IMR-90 (cell line): ENCODE results near the gene IGLON5. TPM values are rescaled to one million over a fixed set of nuclear protein-coding genes. Genes with fewer than 3 reads are reported as not detected.

Experiments used
- ATAC-seq: fragments of 200-7000 bp; cut with Tn5 transposase; 2 replicates; pipeline ENCODE4 v1.9.1; 2020; ENCODE audit warnings: low read depth, mild to moderate bottlenecking, moderate library complexity
- BruUV-seq: library from RNA; stranded (reverse); fragments of 400-500 nt; replicated peaks from 2 replicates; lab custom pipeline; 2021; lab: Mats Ljungman, UMichigan
- CTCF ChIA-PET: fragments of 300-600 bp; formaldehyde crosslinking; extraction: SDS; loops from one replicate; lab custom pipeline; 2021; ENCODE audit warnings: antibody characterized with exemption; lab: Yijun Ruan, JAX
- POLR2A ChIA-PET: fragments of 300-600 bp; sonication (Branson Sonifier 250); formaldehyde crosslinking; loops from one replicate; lab custom pipeline; 2022; ENCODE audit warnings: antibody characterized with exemption; ENCODE audit not compliant: unreplicated experiment; lab: Charles Lee
- DNase-seq: peaks from one replicate; pipeline ENCODE4 v3.0.0; 2013
- H2AFZ ChIP-seq: replicated peaks from 2 replicates; pipeline ENCODE3; 2013; ENCODE audit warnings: low read length, mild to moderate bottlenecking; ENCODE audit not compliant: poor library complexity
- H2AK5ac ChIP-seq: 2 replicates; pipeline ENCODE4 v1.6.1; 2013; ENCODE audit warnings: low read depth, low read length, inconsistent platforms
- H2AK9ac ChIP-seq: replicated peaks from 2 replicates; pipeline ENCODE3; 2013; ENCODE audit warnings: mild to moderate bottlenecking, low read depth, low read length, moderate library complexity; ENCODE audit not compliant: poor library complexity
- H2BK120ac ChIP-seq: 2 replicates; pipeline ENCODE4 v1.6.1; 2013; ENCODE audit warnings: low read depth, low read length, inconsistent platforms
- H2BK15ac ChIP-seq: 3 replicates; pipeline ENCODE4 v1.6.1; 2013; ENCODE audit warnings: low read depth, low read length, inconsistent platforms
- H2BK20ac ChIP-seq: 2 replicates; pipeline ENCODE4 v1.6.1; 2013; ENCODE audit warnings: low read depth, mild to moderate bottlenecking, inconsistent platforms, low read length, moderate library complexity
- H2BK5ac ChIP-seq: 2 replicates; pipeline ENCODE4 v1.6.1; 2013; ENCODE audit warnings: mild to moderate bottlenecking, low read depth, low read length, inconsistent platforms; ENCODE audit not compliant: poor library complexity, severe bottlenecking
- H3K14ac ChIP-seq: replicated peaks from 2 replicates; pipeline ENCODE4 v1.6.1; 2013; ENCODE audit warnings: low read depth, low read length, inconsistent platforms
- H3K18ac ChIP-seq: 2 replicates; pipeline ENCODE4 v1.6.1; 2013; ENCODE audit warnings: low read depth, low read length, control low read depth
- H3K23ac ChIP-seq: 2 replicates; pipeline ENCODE4 v1.6.1; 2013; ENCODE audit warnings: low read depth, low read length, inconsistent platforms
- H3K27ac ChIP-seq: 2 replicates; pipeline ENCODE4 v1.5.1; 2013; ENCODE audit warnings: mild to moderate bottlenecking, control low read depth, low read length; ENCODE audit not compliant: insufficient read depth
- H3K27me3 ChIP-seq: 2 replicates; pipeline ENCODE4 v1.6.1; 2013; ENCODE audit warnings: low read length; ENCODE audit not compliant: control insufficient read depth, insufficient read depth
- H3K36me3 ChIP-seq: 2 replicates; pipeline ENCODE4 v1.6.1; 2013; ENCODE audit warnings: low read length, mixed read lengths; ENCODE audit not compliant: control insufficient read depth, insufficient read depth
- H3K4ac ChIP-seq: 2 replicates; pipeline ENCODE4 v1.6.1; 2013; ENCODE audit warnings: low read depth, low read length, inconsistent platforms
- H3K4me1 ChIP-seq: 2 replicates; pipeline ENCODE4 v1.6.1; 2013; ENCODE audit warnings: low read length, mixed read lengths; ENCODE audit not compliant: control insufficient read depth, insufficient read depth
- H3K4me2 ChIP-seq: 2 replicates; pipeline ENCODE4 v1.6.1; 2013; ENCODE audit warnings: low read depth, mild to moderate bottlenecking, control low read depth, low read length, moderate library complexity
- H3K4me3 ChIP-seq: 2 replicates; pipeline ENCODE4 v1.5.1; 2013; ENCODE audit warnings: low read depth, mild to moderate bottlenecking, control low read depth, low read length, moderate library complexity; ENCODE audit not compliant: insufficient read depth
- H3K56ac ChIP-seq: 2 replicates; pipeline ENCODE4 v1.6.1; 2013; ENCODE audit warnings: low read length, inconsistent platforms; ENCODE audit not compliant: insufficient read depth; ENCODE audit errors: extremely low read depth
- H3K79me1 ChIP-seq, 2 experiments: 2 replicates each; pipeline ENCODE4 v1.6.1; 2013; ENCODE audit warnings: low read length in 2 of 2, inconsistent platforms in 1 of 2, low read depth in 1 of 2
- H3K9ac ChIP-seq: 2 replicates; pipeline ENCODE4 v1.6.1; 2013; ENCODE audit warnings: low read depth, low read length, control low read depth
- H3K9me1 ChIP-seq: 2 replicates; pipeline ENCODE4 v1.6.1; 2013; ENCODE audit warnings: low read length, inconsistent platforms; ENCODE audit not compliant: insufficient read depth
- H3K9me3 ChIP-seq: 2 replicates; pipeline ENCODE4 v1.6.1; 2013; ENCODE audit warnings: low read length; ENCODE audit not compliant: control insufficient read depth, insufficient read depth
- H4K20me1 ChIP-seq: 2 replicates; pipeline ENCODE4 v1.6.1; 2013; ENCODE audit warnings: low read length, inconsistent platforms; ENCODE audit not compliant: insufficient read depth
- H4K5ac ChIP-seq: 2 replicates; pipeline ENCODE4 v1.6.1; 2013; ENCODE audit warnings: mild to moderate bottlenecking, low read depth, low read length, control low read depth
- H4K8ac ChIP-seq, 2 experiments: 2 replicates each; pipeline ENCODE4 v1.6.1; 2013; ENCODE audit warnings: low read depth in 2 of 2, low read length in 2 of 2, control low read depth in 1 of 2, inconsistent platforms in 1 of 2
- H4K91ac ChIP-seq: 2 replicates; pipeline ENCODE4 v1.6.1; 2013; ENCODE audit warnings: low read depth, low read length, inconsistent platforms; ENCODE audit not compliant: insufficient read depth
- CEBPB ChIP-seq: IDR thresholded peaks from 2 replicates; pipeline ENCODE4 v1.6.1; 2012; ENCODE audit warnings: low read depth, low read length, improper control_type of control experiment
- ELK1 ChIP-seq: fragments of 150-350 bp; IDR thresholded peaks from 2 replicates; pipeline ENCODE4 v1.6.1; 2016; ENCODE audit warnings: low read depth, mild to moderate bottlenecking, low read length, moderate library complexity, borderline replicate concordance
- MAZ ChIP-seq: IDR thresholded peaks from 2 replicates; pipeline ENCODE4 v1.6.1; 2012; ENCODE audit warnings: low read depth, mild to moderate bottlenecking, low read length, improper control_type of control experiment, moderate library complexity, borderline replicate concordance
- MXI1 ChIP-seq: IDR thresholded peaks from 2 replicates; pipeline ENCODE4 v1.6.1; 2012; ENCODE audit warnings: low read depth, mild to moderate bottlenecking, low read length, moderate library complexity, borderline replicate concordance
- NFE2L2 ChIP-seq: fragments of 150-350 bp; IDR thresholded peaks from 2 replicates; pipeline ENCODE4 v1.6.1; 2016; ENCODE audit warnings: low read depth, mild to moderate bottlenecking, low read length
- RFX5 ChIP-seq: IDR thresholded peaks from 2 replicates; pipeline ENCODE4 v1.8.0; 2012; ENCODE audit warnings: low read depth, mild to moderate bottlenecking, low read length, moderate library complexity
- USF2 ChIP-seq: fragments of 150-350 bp; IDR thresholded peaks from 2 replicates; pipeline ENCODE4 v1.6.1; 2017; ENCODE audit warnings: mild to moderate bottlenecking, antibody characterized with exemption, low read length, low read depth
- WGBS, 2 experiments: methylation state at CpG; one replicate each; pipeline versions ENCODE4 v1.1.5 to v1.1.7; 2013; ENCODE audit warnings: missing lambda C conversion rate in 2 of 2; ENCODE audit not compliant: insufficient read length in 1 of 2; ENCODE audit errors: extremely low coverage in 2 of 2; 5-methylcytosine and 5-hydroxymethylcytosine counted together
- dilution Hi-C: fragments of 300-500 bp; cut with HindIII; formaldehyde crosslinking; loops from one replicate; pipeline ENCODE4 v1.14.3; 2018; ENCODE audit warnings: low sequenced_read_pairs; ENCODE audit not compliant: unreplicated experiment
- in situ Hi-C: fragments of 300-500 bp; cut with MboI; formaldehyde crosslinking; loops from 3 replicates; pipeline ENCODE4 v1.14.3; 2019; ENCODE audit warnings: low sequenced_read_pairs, inconsistent platforms, mixed read lengths
- intact Hi-C: fragments of 100-400 bp; cut with micrococcal nuclease; formaldehyde crosslinking; loops from 2 replicates; pipeline ENCODE4 v1.10.0; 2022
- polyA plus RNA-seq, 3 experiments: library from polyadenylated mRNA; depleted of rRNA; stranded (reverse); fragments of >200 nt; gene quantifications; 2 replicates each; pipeline ENCODE4 v1.2.3, GENCODE V29; 2012; ENCODE audit warnings: low replicate concordance in 1 of 3
- total RNA-seq: library from RNA; depleted of rRNA; stranded (reverse); fragments of >200 nt; gene quantifications from 2 replicates; pipeline ENCODE4 v1.2.3, GENCODE V29; 2012
- TF ChIP-seq, protein P1 (sequence below): conservative IDR thresholded peaks from 2 replicates; pipeline ENCODE4 v1.5.1; 2012; ENCODE audit warnings: mild to moderate bottlenecking, low read depth, low read length, improper control_type of control experiment

Gene IGLON5
- total and polyA plus RNA-seq, 2 of the 4 experiments (the other 2 are of a cell fraction): not detected

- no peak overlapping the region for H2AK5ac ChIP-seq
- H3K23ac ChIP-seq: no peak overlapping the region
- TF ChIP-seq RFX5: no peak
- no peak for TF ChIP-seq ELK1
- no peak for TF ChIP-seq USF2
- no peak for TF ChIP-seq MAZ
- TF ChIP-seq, protein P1, sequence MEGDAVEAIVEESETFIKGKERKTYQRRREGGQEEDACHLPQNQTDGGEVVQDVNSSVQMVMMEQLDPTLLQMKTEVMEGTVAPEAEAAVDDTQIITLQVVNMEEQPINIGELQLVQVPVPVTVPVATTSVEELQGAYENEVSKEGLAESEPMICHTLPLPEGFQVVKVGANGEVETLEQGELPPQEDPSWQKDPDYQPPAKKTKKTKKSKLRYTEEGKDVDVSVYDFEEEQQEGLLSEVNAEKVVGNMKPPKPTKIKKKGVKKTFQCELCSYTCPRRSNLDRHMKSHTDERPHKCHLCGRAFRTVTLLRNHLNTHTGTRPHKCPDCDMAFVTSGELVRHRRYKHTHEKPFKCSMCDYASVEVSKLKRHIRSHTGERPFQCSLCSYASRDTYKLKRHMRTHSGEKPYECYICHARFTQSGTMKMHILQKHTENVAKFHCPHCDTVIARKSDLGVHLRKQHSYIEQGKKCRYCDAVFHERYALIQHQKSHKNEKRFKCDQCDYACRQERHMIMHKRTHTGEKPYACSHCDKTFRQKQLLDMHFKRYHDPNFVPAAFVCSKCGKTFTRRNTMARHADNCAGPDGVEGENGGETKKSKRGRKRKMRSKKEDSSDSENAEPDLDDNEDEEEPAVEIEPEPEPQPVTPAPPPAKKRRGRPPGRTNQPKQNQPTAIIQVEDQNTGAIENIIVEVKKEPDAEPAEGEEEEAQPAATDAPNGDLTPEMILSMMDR: no peak
- no peak for TF ChIP-seq CEBPB
- no peak for TF ChIP-seq MXI1
- no peak for TF ChIP-seq NFE2L2
- no peak overlapping the region for H3K4me2 ChIP-seq
- peak overlapping the region; percentile 98 for H2AFZ ChIP-seq
- H2AK9ac ChIP-seq: no peak overlapping the region
- H3K4me1 ChIP-seq: no peaks in the 10 kb centered on the region
- intact Hi-C loops: loop anchor here (1.0 to 5.0 kb wide), 5 partner anchors 57 to 439 kb away; no protein-coding TSS in a partner anchor
- no peaks in the 10 kb centered on the region for H3K9me3 ChIP-seq
- 0 out of 2 replicates have a peak, but pooled peaks cover 4% of the 10 kb centered on the region for H3K9me1 ChIP-seq
- in situ Hi-C loops: no loop called here
- H3K9ac ChIP-seq: no peak overlapping the region
- dilution Hi-C loops: no loop called here
- no peaks in the 10 kb centered on the region for H3K27me3 ChIP-seq
- H3K79me1 ChIP-seq: no peaks in the 10 kb centered on the region
- ChIA-PET CTCF (interaction anchor here (0.6 to 0.7 kb wide), 2 partner anchors 134 to 440 kb away, joined by 3 read pairs; no protein-coding TSS in a partner anchor), POLR2A (no interaction called here)
- no peak overlapping the region for H2BK15ac ChIP-seq
- H2BK5ac ChIP-seq: no peak overlapping the region
- no peak overlapping the region for H4K8ac ChIP-seq
- H3K36me3 ChIP-seq: no peaks in the 10 kb centered on the region
- WGBS, 2 experiments: 91% methylated on average over 7 of the region's 19 CpGs; no CpG with 5 or more reads in 1 of the 2 experiments
- BruUV-seq: no TSS peak
- no peak overlapping the region for H3K14ac ChIP-seq
- no peak overlapping the region for H4K5ac ChIP-seq
- no peak overlapping the region for H3K56ac ChIP-seq
- H3K18ac ChIP-seq: no peak overlapping the region
- H4K20me1 ChIP-seq: no peaks in the 10 kb centered on the region
- H3K27ac ChIP-seq: no peak overlapping the region
- no peak overlapping the region for H2BK120ac ChIP-seq
- no peak for DNase-seq
- no peak overlapping the region for H3K4ac ChIP-seq
- no peak overlapping the region for H2BK20ac ChIP-seq
- H4K91ac ChIP-seq: no peak overlapping the region
- H3K4me3 ChIP-seq: no peak overlapping the region
- no peak for ATAC-seq
Observed at GRCh38 chr19:51337861-51338562, 26.6 kb downstream of the IGLON5 start.
